Stimulated activated naive CD8-positive, alpha-beta T cell treated with anti-CD3 and anti-CD28 coated beads, Interleukin-15, amount 100 ng/mL, for 72 hours (primary cell): ENCODE data around the gene P2RY1.
"Not testable (repeated sequence)": the region's sequence is repeated elsewhere in the genome, so short reads cannot be mapped to it uniquely, and the experiment has no call there.

ENCODE experiments used
- ATAC-seq: fragments of 150-1000 bp; cut with Tn5 transposase; 2 replicates; pipeline ENCODE4 v1.10.0; 2021; ENCODE audit warnings: mild to moderate bottlenecking, moderate library complexity
- DNase-seq, 2 donors: peaks; one replicate each; pipeline ENCODE4 v3.0.0; 2021 to 2022
- H3K27ac Mint-ChIP-seq, 2 donors: one replicate each; pipeline ENCODE4 v1.8.0; 2022; ENCODE audit warnings: mild to moderate bottlenecking in 2 of 2, mixed read lengths in 2 of 2, moderate library complexity in 2 of 2
- H3K27me3 Mint-ChIP-seq: one replicate; pipeline ENCODE4 v1.8.0; 2022; ENCODE audit warnings: mixed read lengths
- H3K4me1 Mint-ChIP-seq: one replicate; pipeline ENCODE4 v1.8.0; 2022; ENCODE audit warnings: mild to moderate bottlenecking, mixed read lengths
- H3K4me3 Mint-ChIP-seq, 2 donors: one replicate each; pipeline ENCODE4 v1.8.0; 2022; ENCODE audit warnings: mild to moderate bottlenecking in 2 of 2, mixed read lengths in 2 of 2, moderate library complexity in 1 of 2
- H3K9me3 Mint-ChIP-seq, 2 donors: one replicate each; pipeline ENCODE4 v1.8.0; 2022; ENCODE audit warnings: mixed read lengths in 2 of 2

Gene P2RY1

DNA sequence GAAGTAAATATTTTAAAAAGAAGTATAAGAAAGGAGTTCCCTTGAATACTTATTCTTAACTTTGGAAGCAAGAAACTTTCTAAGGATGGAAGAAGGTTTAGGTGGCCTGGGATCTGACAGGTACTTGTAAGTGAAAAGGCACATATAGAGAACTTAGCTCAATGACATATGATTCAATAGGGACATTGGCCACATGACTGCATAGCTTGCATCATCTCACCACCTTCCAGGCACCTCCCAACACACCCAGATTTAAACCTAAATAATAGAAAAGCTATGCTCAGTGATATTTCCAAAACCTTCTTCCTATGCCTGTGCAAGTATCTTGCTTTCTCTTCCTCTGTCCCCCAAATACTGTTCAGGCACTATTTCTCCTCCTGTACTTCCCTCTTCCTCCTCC, 4.7 kb upstream of the P2RY1 start:
- Mint-ChIP-seq H3K27me3 (peaks cover 33% of the 10 kb centered on the region), H3K27ac (no peak overlapping the region), H3K4me1 (peaks cover 11% of the 10 kb centered on the region), H3K4me3 (no peak overlapping the region), H3K9me3 (no peaks in the 10 kb centered on the region)
- no peak for ATAC-seq
- DNase-seq, result no peak

DNA sequence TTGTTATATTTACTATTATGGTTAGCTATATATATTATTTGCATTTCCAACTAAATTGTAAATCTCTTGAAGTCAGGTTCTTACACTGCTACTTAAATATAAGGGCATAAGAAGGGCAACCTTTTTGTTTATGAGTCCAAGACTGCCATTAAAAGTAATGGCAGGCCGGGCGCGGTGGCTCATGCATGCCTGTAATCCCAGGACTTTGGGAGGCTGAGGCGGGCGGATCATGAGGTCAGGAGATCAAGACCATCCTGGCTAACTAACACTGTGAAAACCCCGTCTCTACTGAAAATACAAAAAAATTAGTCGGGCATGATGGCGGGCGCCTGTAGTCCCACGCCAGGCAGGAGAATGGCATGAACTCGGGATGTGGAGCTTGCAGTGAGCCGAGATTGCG, 2.9 kb upstream of the P2RY1 start:
- ATAC-seq, result no peak
- Mint-ChIP-seq H3K27ac (no peak overlapping the region), H3K9me3 (no peaks in the 10 kb centered on the region), H3K4me1 (peaks cover 22% of the 10 kb centered on the region), H3K4me3 (no peak overlapping the region), H3K27me3 (peaks cover 47% of the 10 kb centered on the region)
- no peak for DNase-seq

DNA sequence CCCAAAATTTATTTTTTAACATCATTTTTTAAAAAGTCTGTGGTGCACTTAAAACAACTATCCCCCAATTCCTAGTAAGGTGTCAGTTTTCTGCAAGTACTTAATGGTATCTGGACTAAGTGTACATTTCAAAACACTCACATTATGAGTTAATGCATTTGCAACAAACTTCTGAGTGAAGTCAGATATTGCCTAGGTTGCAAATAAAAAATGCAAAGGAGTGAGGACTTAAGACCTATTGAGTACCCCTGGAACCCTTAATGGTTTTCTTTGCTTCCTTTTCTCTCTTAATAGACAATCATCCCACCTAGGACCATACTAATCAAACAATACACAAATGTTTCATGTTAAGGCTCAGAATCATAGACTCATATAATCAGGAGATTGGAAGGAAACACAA, 1.8 kb upstream of the P2RY1 start:
- Mint-ChIP-seq H3K4me3 (no peak overlapping the region), H3K9me3 (no peaks in the 10 kb centered on the region), H3K27ac (no peak overlapping the region), H3K4me1 (peaks cover 22% of the 10 kb centered on the region), H3K27me3 (peaks cover 55% of the 10 kb centered on the region)
- DNase-seq, result no peak
- ATAC-seq, result no peak

DNA sequence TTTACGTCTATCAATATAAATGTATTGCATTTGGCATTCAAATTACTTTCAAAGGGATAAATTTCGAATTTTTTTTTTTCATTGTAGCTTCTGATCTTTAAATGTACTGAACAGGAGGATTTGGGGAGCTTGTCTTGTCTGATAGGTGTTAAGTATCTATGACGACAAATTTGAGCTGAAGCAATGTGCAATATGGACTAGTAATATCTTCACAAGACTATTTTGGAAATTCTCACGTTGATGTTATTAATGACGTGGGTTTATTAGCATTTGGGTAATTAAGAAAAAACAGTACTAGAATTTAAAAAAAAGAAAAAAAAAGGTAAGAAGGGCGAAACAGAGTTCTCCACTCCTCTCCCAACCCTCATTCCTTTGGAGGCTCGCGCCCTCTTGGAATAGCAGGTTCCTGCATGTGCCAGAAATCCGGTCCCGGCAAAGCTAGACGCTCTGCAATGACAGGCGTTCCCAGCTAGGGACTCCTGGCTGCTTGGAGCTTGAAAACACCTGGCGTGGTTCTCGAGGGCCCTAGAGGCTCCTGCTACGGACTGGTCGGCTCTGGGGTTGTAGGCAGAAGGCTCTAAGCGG, 648 bp upstream of the P2RY1 start:
- H3K9me3 Mint-ChIP-seq, result no peaks in the 10 kb centered on the region
- ATAC-seq, result no peak
- H3K27me3 Mint-ChIP-seq, result peaks cover 66% of the 10 kb centered on the region
- H3K4me3 Mint-ChIP-seq, result peak overlapping the region; percentile 87 to 92
- peaks cover 22% of the 10 kb centered on the region for H3K4me1 Mint-ChIP-seq
- DNase-seq, result no peak
- H3K27ac Mint-ChIP-seq, result no peak overlapping the region

DNA sequence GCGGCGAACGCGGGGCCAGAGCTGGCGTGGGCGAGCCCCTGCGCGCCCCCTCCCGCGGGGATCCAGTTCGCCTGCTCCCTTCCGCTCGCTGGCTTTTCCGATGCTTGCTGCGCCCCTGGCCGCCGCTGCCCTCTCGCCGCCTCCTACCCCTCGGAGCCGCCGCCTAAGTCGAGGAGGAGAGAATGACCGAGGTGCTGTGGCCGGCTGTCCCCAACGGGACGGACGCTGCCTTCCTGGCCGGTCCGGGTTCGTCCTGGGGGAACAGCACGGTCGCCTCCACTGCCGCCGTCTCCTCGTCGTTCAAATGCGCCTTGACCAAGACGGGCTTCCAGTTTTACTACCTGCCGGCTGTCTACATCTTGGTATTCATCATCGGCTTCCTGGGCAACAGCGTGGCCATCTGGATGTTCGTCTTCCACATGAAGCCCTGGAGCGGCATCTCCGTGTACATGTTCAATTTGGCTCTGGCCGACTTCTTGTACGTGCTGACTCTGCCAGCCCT, 721 bp downstream of the P2RY1 start:
- H3K4me3 Mint-ChIP-seq, result peak overlapping the region; percentile 87 to 92
- no peak overlapping the region for H3K27ac Mint-ChIP-seq
- no peak for ATAC-seq
- H3K27me3 Mint-ChIP-seq, result peaks cover 62% of the 10 kb centered on the region
- no peak for DNase-seq
- no peaks in the 10 kb centered on the region for H3K9me3 Mint-ChIP-seq
- peaks cover 22% of the 10 kb centered on the region for H3K4me1 Mint-ChIP-seq

DNA sequence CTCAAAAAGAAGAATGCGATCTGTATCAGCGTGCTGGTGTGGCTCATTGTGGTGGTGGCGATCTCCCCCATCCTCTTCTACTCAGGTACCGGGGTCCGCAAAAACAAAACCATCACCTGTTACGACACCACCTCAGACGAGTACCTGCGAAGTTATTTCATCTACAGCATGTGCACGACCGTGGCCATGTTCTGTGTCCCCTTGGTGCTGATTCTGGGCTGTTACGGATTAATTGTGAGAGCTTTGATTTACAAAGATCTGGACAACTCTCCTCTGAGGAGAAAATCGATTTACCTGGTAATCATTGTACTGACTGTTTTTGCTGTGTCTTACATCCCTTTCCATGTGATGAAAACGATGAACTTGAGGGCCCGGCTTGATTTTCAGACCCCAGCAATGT, 1.3 kb downstream of the P2RY1 start:
- DNase-seq (no peak), ATAC-seq (no peak)
- H3K4me1 Mint-ChIP-seq, result peaks cover 22% of the 10 kb centered on the region
- H3K9me3 Mint-ChIP-seq, result no peaks in the 10 kb centered on the region
- H3K27ac Mint-ChIP-seq, result no peak overlapping the region
- peak overlapping the region; percentile 87 to 92 for H3K4me3 Mint-ChIP-seq
- peaks cover 56% of the 10 kb centered on the region for H3K27me3 Mint-ChIP-seq

DNA sequence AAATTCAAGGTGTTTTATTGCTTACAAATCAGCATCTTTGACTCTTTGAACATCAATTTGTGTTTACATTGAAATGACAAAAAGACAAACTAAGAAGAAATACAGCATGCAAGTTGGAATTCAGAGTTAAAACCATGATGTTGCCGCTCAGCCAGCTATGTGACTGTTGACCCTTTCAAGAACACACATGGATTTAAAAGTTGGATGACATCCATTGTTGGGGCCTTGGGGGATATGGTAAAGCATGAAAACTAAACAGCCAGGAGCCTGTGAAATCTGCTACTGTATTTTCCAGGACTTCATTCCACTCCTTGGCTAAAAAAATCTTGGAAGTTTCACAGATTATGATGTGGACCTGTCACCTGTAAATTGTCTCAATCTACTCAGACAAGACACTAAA, 4.6 kb downstream of the P2RY1 start:
- Mint-ChIP-seq H3K9me3 (no peaks in the 10 kb centered on the region), H3K27me3 (peaks cover 40% of the 10 kb centered on the region), H3K27ac (no peak overlapping the region), H3K4me1 (peaks cover 18% of the 10 kb centered on the region), H3K4me3 (no peak overlapping the region)
- ATAC-seq, result no peak
- no peak for DNase-seq

DNA sequence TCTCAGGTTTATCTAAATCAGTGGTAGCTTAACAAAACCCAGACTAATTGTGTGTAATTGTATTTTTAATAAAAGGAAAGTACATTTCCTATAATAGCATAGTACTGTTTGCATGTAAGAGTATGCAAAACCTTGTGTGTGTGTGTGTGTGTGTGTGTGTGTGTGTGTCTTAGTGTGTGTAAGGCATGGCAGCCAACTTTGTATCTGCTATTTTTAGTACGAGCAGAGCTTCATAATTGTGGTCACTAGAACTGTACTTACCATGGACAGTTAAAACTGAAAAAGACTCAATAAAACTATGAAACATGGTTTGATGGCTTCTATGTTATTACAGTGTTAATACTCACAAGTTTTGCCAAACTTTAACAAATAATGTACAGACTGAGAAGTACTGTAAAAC, 6.2 kb downstream of the P2RY1 start:
- no peak for DNase-seq
- Mint-ChIP-seq H3K4me1 (peaks cover 3% of the 10 kb centered on the region), H3K9me3 (no peaks in the 10 kb centered on the region), H3K27me3 (peaks cover 24% of the 10 kb centered on the region), H3K4me3 (no peak overlapping the region), H3K27ac (no peak overlapping the region)
- no peak for ATAC-seq

DNA sequence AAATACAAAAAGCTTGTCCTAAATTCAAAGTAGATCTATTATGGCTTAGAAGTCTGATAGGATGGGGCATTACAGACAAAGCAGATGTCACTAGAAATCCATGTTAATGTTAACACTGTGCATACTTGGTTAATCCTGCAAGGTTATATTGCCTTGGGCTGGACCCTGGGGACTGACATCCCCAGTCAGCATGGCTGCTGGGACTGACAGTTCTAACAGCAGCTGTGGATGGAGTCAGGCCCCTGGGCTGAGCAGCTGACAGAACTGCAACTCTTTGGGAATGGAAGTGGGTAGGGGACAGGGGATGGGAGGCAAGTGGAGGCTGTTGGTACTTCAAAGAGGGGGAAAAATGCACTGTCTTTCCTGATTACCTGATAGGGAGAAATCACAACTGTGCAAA, 7.5 kb downstream of the P2RY1 start:
- Mint-ChIP-seq H3K4me3 (no peak overlapping the region), H3K27ac (no peak overlapping the region), H3K9me3 (peaks cover 1 to 2% of the 10 kb centered on the region in 2 donors), H3K4me1 (no peaks in the 10 kb centered on the region), H3K27me3 (peaks cover 17% of the 10 kb centered on the region)
- ATAC-seq, result no peak
- no peak for DNase-seq

DNA sequence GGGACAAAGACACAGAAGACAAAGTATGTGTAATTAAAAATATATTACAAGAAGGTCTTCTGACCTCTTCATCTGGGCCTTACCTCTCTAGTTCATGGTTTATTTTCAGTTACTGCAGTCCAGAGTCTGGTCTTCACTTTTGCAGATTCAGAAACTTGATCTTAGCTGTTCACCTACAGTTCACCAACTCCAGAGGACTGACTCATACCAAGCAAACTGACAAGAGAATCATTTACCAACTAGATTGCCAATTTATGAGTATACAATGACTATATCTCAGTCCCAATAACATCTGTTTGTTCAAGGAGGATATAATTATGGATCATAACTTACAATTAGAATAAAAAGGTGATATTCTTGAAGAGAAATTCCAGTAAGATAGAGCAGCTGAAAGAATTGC, 9.0 kb downstream of the P2RY1 start:
- Mint-ChIP-seq H3K4me1 (no peaks in the 10 kb centered on the region), H3K27ac (no peak overlapping the region), H3K9me3 (peaks cover 9 to 13% of the 10 kb centered on the region in 2 donors)

DNA sequence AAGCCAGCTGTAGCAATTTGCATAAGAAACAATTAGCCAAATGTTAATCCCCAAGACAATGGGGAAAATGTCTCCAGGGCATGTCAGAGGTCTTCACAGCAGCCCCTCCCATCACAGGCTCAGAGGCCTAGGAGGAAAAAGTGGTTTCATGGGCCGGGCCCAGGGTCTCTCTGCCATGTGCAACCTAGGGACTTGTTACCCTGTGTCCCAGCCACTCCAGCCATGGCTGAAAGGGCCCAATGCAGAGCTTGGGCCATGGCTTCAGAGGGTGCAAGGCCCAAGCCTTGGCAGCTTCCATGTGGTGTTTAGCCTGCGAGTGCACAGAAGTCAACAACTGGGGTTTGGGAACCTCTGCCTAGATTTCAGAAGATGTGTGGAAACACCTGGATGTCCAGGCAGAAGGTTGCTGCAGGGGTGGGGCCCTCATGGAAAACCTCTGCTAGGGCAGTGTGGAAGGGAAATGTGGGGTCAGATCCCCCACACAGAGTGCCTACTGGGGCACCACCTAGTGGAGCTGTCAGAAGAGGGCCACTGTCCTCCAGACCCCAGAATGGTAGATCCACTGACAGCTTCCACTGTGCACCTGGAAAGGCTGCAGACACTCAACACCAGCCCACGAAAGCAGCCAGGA, 11.8 kb downstream of the P2RY1 start:
- H3K27ac Mint-ChIP-seq, H3K4me3 Mint-ChIP-seq, ATAC-seq, H3K27me3 Mint-ChIP-seq, DNase-seq, H3K4me1 Mint-ChIP-seq: not testable (repeated sequence)
- peaks cover 9 to 18% of the 10 kb centered on the region in 2 donors for H3K9me3 Mint-ChIP-seq

More for the DNA sequence above, 9.0 kb downstream of the P2RY1 start:
- H3K4me3 Mint-ChIP-seq, result no peak overlapping the region
- ATAC-seq (no peak), DNase-seq (no peak)
- peaks cover 2% of the 10 kb centered on the region for H3K27me3 Mint-ChIP-seq

DNA sequence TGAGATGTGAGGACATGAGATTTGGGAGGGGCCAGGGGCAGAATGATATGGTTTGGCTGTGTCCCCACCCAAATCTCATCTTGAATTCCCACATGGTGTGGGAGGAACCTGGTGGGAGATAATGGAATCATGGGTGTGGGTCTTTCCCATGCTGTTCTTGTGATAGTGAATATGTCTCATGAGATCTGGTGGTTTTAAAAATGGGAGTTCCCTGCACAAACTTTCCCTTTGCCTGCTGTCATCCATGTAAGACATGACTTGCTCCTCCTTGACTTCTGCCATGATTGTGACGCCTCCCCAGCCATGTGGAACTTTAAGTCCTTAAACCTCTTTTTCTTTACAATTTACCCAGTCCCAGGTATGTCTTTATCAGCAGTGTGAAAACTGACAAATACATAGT, 12.7 kb downstream of the P2RY1 start:
- ATAC-seq, H3K27me3 Mint-ChIP-seq, H3K4me3 Mint-ChIP-seq, H3K27ac Mint-ChIP-seq, DNase-seq, H3K4me1 Mint-ChIP-seq: not testable (repeated sequence)
- peaks cover 9 to 18% of the 10 kb centered on the region in 2 donors for H3K9me3 Mint-ChIP-seq

DNA sequence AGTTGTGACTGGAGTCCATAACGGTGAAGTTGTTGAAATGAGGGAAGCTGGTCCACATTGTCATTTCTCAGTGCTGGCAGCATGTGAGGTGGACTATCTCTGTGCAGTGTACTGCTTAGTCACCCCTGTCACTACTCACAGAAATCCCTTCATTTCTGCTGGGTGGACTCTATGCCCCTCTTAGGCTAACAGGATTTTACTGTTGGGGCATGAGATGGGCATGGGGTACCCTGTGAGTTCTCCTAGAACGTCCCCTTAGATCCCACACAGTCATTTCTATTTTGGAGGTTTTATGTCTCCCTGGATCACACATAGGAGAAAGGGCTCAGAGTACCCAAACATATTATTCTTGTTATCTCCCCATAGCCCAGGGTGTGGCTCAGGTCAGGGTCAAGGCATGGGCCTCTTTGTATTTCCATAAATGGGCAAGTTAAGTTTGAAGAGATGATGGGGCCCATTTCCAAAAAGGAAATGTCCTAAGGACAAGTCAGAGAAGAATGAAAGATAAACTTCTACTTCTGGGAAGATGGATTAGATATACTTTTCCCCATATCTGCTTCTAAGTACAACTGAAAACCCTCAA, 15.2 kb downstream of the P2RY1 start:
- Mint-ChIP-seq H3K27me3 (peaks cover 6% of the 10 kb centered on the region), H3K27ac (no peak overlapping the region), H3K4me1 (no peaks in the 10 kb centered on the region), H3K9me3 (peaks cover 9 to 18% of the 10 kb centered on the region in 2 donors), H3K4me3 (no peak overlapping the region)
- DNase-seq, result no peak
- no peak for ATAC-seq

DNA sequence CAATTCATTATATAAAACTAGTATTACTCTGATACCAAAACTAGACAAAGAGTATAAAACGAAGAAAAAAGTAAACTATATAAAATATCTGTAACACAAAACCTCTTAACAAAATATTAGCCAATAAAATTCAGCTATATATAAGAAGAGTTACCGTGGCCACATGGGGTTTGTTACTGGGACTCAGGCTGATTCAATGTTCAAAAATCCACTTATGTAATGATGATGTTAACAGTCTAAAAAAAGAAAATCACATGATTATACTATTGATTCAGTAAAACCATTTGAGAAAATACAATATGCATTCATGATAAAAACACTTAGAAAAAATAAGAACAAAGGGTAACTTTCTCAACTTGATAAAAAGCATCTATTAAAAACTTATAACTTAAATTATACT, 18.3 kb downstream of the P2RY1 start:
- DNase-seq, result no peak
- H3K27ac Mint-ChIP-seq, result no peak overlapping the region
- no peak overlapping the region for H3K4me3 Mint-ChIP-seq
- H3K4me1 Mint-ChIP-seq, result no peaks in the 10 kb centered on the region
- no peak for ATAC-seq
- H3K9me3 Mint-ChIP-seq, result peaks cover 0 to 10% of the 10 kb centered on the region in 2 donors
- H3K27me3 Mint-ChIP-seq, result peaks cover 6% of the 10 kb centered on the region

DNA sequence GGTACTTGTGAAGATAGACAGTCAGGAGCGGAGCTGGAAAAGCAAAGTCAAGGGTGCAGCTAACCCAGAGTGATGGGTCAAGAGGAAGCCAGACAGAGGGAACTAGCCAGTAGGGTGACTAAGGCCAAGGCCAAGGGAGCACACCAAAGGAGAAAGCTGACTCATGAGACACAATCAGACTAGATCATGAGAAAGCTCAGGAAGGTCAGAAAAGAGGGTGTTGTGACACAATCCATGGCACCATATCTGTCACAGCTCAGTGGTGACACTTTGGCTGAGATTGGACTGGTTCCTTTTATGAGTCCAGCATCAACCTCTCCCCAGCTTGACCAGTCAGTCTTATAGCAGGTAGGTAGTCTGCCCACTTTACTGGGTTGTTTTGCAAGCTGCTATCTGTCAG, 22.2 kb downstream of the P2RY1 start:
- peak; percentile 28 for ATAC-seq
- H3K27ac Mint-ChIP-seq, result no peak overlapping the region
- H3K4me3 Mint-ChIP-seq, result no peak overlapping the region

DNA sequence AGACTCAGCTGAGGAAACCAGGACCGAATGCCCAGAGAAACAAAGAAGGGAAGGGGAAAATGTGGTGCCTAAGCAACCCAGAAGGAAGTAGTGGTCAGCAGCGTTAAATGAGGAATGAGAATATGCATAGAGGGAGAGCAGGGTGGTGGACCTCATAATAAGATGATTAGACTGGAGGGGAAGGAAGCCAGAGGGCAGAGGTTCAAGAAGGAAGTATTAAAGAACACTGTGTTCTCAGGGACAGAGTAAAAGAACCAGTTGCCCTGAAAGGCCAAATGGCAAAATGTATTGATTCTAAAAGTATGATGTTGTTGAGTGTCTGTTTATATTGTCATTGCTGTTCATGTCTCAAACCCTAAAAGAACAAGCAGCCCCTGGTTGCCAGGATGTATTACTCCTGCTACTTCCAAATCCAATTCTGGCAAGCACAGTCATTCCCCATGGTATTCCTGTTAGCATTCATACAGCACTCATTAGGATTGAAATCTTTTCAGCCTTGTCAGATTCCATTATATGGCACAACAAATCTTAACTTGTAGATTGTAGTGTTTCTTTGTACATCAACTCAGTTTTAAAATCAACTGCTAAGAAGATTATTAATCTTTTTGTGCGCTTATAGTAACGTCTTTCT, 23.4 kb downstream of the P2RY1 start:
- Mint-ChIP-seq H3K27ac (no peak overlapping the region), H3K27me3 (no peaks in the 10 kb centered on the region), H3K4me3 (no peak overlapping the region), H3K9me3 (no peaks in the 10 kb centered on the region), H3K4me1 (no peaks in the 10 kb centered on the region)
- no peak for ATAC-seq
- no peak for DNase-seq

More for the DNA sequence above, 22.2 kb downstream of the P2RY1 start:
- DNase-seq, result no peak
- H3K27me3 Mint-ChIP-seq, result no peaks in the 10 kb centered on the region
- H3K9me3 Mint-ChIP-seq, result no peaks in the 10 kb centered on the region
- H3K4me1 Mint-ChIP-seq, result no peaks in the 10 kb centered on the region
